NCI-H510A (cell line): ENCODE data around the gene SLC35D2.
"Not testable (repeated sequence)": the region's sequence is repeated elsewhere in the genome, so short reads cannot be mapped to it uniquely, and the experiment has no call there.

ENCODE experiments used
- DNase-seq: peaks from one replicate; lab custom pipeline; 2025; lab: John Stamatoyannopoulos, UW

SLC35D2 gene

DNA sequence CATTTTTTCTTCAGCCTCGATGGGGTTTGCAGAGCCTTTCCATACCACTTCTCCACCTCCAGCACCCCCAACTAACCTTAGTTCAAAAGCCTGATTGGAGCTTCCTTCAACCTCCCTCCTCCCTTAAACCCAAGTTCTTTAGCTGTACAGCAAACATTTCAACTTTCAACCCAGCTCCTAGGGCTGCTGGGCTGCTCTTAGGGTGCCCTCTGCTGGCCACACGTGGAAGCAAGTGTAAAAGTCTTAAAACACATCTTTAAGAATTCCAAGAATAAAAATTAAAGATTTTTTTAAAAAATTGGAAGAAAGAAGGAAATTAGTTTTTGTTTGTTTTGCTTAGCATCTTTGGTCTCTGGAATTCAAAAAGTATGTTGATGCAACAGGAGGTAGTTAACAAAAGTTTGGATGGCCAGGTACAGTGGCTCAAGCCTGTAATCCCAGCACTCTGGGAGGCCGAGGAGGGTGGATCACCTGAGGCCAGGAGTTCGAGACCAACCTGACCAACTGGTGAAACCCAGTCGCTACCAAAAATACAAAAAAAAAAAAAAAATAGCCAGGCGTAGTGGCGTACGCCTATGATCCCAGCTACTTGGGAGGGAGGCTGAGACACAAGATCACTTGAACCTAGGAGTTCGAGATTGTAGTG, 66.1 kb downstream of the SLC35D2 start:
- no peak for DNase-seq

DNA sequence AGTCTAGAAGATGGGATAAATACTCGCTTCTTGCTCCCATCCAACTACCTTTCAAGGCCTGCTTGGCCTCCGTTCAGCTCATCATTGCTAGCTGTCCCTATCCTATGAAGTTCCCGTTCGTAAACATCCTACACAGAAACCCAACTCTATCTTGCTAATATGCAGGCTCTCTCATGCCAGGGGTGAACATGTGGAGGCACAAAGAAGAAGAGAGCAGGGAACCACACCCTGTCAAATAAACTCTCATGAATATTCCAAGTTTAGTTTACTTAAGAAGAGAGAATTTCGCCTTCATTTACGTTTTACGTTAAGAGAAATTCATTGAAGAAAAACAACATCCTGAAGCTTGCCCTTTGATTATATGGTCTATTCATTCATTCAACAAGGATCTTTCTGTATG, 73.7 kb downstream of the SLC35D2 start:
- DNase-seq: no peak

DNA sequence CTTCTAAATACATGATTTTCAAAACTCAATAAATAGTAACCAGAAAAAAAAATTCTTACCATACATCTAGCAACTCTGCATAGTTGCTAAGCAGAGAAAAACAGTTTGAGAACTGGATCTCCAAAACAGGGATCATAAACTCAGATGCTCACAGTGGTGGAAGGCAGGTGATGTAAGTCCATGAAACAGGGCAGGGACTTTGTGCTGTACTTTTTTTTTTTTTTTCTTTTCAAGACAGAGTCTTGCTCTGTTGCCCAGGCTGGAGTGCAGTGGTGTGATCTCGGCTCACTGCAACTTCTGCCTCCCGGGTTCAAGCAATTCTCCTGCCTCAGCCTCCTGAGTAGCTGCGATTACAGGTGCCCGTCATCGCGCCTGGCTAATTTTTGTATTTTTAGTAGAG, 76.6 kb downstream of the SLC35D2 start:
- not testable (repeated sequence) for DNase-seq

DNA sequence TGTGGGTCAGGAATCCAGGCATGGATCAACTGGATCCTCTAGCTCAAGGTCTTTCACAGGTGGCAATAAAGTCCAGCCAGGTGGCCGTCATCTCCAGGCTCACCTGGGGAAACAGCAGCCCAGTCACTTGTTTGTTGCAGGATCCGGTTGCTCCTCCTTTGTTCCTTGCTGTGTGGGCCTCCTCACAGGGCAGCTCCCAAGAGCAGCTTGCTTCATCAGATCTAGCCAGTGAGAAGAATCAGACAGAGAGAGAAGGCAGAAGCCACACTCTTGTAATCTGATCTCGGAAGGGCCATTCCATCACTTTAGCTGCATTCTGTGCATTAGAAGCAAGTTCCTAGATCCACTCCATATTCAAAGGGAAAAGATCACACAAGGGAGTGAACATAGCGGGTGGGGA, 78.3 kb downstream of the SLC35D2 start:
- no peak for DNase-seq

DNA sequence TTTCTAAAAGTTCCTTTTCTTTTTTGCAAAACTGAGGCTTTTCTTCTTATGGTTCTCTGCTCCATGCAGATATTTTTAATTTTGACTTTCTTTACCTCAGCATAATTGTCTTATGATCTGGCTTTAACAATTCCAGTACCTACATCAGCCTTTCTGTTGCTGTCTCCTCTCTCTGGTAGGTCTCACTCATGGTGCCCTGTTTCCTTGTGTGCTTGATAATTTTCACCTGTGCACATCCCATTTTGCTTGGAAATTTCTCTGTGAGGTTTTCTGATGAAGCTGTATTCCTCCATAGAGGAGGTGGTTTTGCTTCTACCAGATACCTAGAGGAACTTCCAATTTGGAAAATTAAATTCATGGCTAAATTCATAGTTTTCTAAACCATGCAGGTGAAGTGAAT, 79.3 kb downstream of the SLC35D2 start:
- DNase-seq: no peak

DNA sequence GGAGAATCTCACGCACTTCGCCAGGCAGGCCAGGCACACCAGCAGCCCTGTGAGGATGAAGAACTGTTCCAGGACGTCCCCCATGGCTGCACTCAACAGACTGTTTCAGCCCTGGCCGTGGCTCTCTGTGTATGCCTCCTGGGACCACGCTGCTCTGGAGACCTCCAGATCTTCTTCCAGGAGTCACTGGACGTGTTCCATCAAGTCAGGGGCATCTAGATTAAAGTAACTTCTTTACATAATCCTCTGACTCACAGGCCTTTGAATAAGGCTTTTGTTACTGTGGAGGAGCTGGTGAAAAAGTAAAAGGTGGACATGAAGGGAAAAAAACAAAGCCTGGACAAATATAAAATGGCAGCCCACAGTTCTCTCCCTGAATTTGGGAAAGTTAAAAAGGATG, 81.5 kb downstream of the SLC35D2 start, which contains the start of gene HSD17B3:
Gene HSD17B3 (minus strand): TSS at position 156 of the 400 bp plus-strand sequence. CDS start 72 bp downstream, at position 84.
- DNase-seq: no peak

DNA sequence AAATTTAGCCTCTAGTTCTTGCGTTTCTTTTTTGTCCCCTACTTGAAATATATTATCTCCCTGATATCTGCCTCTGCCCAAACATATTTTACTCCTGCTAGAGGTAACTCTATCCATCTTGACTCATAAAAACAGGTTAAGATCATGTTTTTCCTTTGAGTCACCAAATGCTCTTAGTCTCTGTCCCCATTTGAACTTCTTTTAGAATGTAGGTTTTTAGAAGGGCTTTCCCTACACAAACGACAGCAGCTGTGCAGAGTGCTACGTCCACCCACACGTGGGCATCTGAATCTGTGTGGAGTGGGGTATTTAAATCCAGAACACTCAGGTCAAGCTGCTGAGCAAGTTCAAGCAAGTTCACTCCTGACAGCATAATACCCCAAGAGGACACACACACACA, 83.7 kb downstream of the SLC35D2 start:
- DNase-seq: no peak

DNA sequence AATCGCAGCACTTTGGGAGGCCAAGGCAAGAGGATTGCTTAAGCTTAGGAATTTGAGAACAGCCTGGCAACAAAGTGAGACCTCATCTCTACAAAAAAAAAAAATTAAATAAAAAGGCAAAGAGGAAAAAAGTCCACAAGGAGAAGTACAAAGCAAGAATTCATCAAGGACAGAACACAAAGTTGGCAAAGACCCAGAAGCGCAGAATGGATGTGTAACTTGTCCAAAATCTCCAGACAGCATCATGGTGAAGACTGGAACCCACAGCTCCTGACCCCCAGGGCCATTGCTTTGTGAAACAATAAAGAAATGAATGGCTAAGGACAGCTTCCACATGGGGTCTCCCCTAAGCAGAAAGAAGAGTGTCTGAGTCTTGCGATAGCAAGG, 89.4 kb downstream of the SLC35D2 start:
- no peak for DNase-seq

DNA sequence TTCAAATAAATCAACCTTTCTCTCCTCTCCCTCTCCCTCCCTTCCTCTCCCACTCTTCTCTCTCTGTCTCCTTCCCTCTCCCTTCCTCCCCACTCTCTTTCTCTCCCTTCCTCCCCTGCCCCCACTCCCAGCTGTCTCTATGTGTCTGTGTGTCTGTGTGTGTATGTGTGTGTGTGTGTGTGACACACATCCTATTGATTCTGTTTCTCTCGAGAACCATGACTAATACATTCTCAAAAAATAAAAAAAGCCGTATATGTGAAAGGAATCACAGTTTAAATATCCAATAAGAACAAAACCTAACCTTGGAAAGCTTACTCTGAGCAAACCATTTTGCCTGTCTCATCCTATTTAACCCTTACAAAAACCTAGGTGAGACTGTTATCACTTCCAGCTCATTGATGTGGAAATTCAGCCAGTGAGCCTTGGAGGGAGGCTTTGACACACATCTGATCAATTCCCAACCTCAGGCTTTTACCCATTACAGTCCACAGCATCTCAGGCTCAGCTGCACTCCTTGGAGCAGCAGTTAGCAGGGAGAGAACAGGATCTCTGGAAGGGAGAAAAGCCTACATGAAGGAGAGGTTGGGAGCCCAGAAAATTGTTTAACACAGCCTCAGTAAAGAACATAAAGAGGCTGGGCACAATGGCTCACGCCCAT, 89.9 kb downstream of the SLC35D2 start:
- no peak for DNase-seq

DNA sequence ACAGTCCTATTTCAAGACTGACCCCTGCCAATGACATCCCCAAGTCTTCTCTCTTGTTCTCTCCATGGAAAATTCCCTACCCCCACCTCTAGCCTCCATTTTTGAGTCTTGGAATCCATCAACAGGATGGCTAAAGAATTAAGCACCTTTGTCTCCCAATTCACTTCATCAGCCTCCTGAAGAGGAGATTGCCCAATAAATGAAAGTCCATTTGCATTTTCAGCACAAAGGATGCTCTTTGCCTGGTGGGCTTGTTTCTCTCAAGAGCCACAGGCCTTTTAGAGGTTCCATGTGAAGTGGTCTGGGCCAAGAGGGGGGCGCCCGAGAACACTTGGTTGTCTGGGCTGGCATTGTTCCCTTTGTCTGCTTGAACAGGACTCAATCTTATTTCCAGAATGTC, 94.1 kb downstream of the SLC35D2 start:
- DNase-seq: no peak

DNA sequence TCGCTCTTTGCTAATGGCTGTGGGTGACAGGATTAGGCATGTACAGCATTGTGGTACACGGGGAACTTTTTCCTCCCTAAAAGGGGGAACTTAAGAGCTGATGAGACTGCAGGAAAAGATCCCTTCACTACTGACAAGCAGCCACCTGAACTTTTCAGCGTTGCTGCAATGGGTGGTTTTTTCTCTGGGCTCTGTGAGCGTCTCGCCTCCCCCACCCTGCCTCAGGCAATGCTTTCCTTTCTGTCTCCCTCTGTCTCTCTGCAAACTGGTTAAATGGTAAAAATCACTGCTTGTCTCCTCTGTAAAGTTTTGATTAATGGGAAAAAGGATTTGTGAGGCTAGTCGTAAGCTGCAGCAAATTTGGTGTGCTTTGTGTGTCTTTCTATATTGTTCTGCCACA, 101.9 kb downstream of the SLC35D2 start:
- no peak for DNase-seq

DNA sequence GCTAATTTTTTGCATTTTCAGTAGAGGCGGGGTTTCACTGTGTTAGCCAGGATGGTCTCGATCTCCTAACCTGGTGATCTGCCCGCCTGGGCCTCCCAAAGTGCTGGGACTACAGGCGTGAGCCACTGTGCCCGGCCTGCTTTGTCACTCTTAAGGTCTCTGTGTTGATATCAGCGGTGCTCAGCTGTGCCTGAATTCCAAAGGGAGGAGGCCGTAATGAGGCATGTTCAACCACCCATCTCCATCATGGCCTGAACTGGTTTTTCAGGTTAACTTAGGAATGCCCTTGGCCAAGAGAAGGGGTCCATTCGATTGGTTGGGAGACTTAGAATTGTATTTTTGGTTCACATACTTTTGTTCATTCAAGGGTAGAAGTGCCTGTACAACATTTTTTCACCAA, 103.6 kb downstream of the SLC35D2 start:
- DNase-seq: no peak

DNA sequence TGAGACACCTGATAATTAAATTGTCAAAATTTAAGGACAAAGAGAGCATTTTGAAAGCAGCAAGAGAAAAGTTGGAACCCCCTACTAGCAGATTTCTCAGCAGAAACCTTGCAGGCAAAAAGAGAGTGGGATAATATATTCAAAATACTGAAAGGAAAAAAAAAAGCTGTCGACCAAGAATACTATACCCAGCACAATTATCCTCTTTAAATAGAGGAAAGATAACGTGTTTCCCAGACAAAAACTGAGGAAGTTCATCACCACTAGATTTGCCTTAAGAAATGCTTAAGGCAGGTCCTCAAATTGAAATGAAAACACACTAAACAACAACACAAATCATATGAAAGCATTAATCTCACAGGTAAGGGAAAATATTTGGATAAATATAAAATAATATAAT, 108.6 kb downstream of the SLC35D2 start:
- no peak for DNase-seq
